Measurements from ENCODE around the gene SLC47A1.

Gene SLC47A1

GRCh38 chr17:19540706-19541370 is 7.2 kb downstream of the SLC47A1 start:
- no peak for TF ChIP-seq CTCF (IDR thresholded peaks at IDR 0.05; ENCODE audit: borderline replicate concordance, insufficient read depth, low read depth, low read length)

GRCh38 chr17:19541445-19541844 is 7.8 kb downstream of the SLC47A1 start:
- no peak for TF ChIP-seq CTCF (IDR thresholded peaks at IDR 0.05; ENCODE audit: borderline replicate concordance, insufficient read depth, low read depth, low read length)
- no peak overlapping the region for H3K4me3 ChIP-seq (ENCODE audit: low read depth, low read length)

More at GRCh38 chr17:19540706-19541370, 7.2 kb downstream of the SLC47A1 start:
- no peak overlapping the region for H3K4me3 ChIP-seq (ENCODE audit: low read depth, low read length)

- TF ChIP-seq CTCF (IDR thresholded peaks at IDR 0.05; ENCODE audit: borderline replicate concordance, insufficient read depth, low read depth, low read length): no peak
- no peak overlapping the region for H3K4me3 ChIP-seq (ENCODE audit: low read depth, low read length)
Observed at GRCh38 chr17:19542247-19542646, 8.6 kb downstream of the SLC47A1 start.

- H3K4me3 ChIP-seq (ENCODE audit: low read depth, low read length): no peak overlapping the region
- no peak for TF ChIP-seq CTCF (IDR thresholded peaks at IDR 0.05; ENCODE audit: borderline replicate concordance, insufficient read depth, low read depth, low read length)
Observed at GRCh38 chr17:19544366-19544765, 10.7 kb downstream of the SLC47A1 start.

GRCh38 chr17:19546289-19547065 is 12.8 kb downstream of the SLC47A1 start:
- no peak overlapping the region for H3K4me3 ChIP-seq (ENCODE audit: low read depth, low read length)
- peak; percentile 19; the same call in 1 of the 2 replicates for TF ChIP-seq CTCF (IDR thresholded peaks at IDR 0.05; ENCODE audit: borderline replicate concordance, insufficient read depth, low read depth, low read length)

- no peak for TF ChIP-seq CTCF (IDR thresholded peaks at IDR 0.05; ENCODE audit: borderline replicate concordance, insufficient read depth, low read depth, low read length)
- no peak overlapping the region for H3K4me3 ChIP-seq (ENCODE audit: low read depth, low read length)
Observed at GRCh38 chr17:19549746-19550623, 16.3 kb downstream of the SLC47A1 start.

Measured in GM12875 (cell line).